ENCODE measurements around the gene MIA2.
A peak's percentile ranks its signal among the peaks of the same experiment; 100 is the strongest.
"Not testable (repeated sequence)": the region's sequence is repeated elsewhere in the genome, so short reads cannot be mapped to it uniquely, and the experiment has no call there.

MIA2 gene

GRCh38 chr14:39229601-39230110, 4.1 kb upstream of the MIA2 start:
- no peak for DNase-seq

- no peak for DNase-seq
Observed at GRCh38 chr14:39230416-39231035, 3.2 kb upstream of the MIA2 start.

- peak in 3 of 56 donors; percentile 0 to 3 (median 1) for DNase-seq
Observed at GRCh38 chr14:39231751-39232553, 1.8 kb upstream of the MIA2 start.

- peak in 1 of 56 donors; percentile 4 for DNase-seq
Observed at GRCh38 chr14:39232554-39233415, 930 bp upstream of the MIA2 start.

- not testable (repeated sequence) for DNase-seq
Observed at GRCh38 chr14:39234986-39235385, 1.3 kb downstream of the MIA2 start.

GRCh38 chr14:39235466-39235865, 1.8 kb downstream of the MIA2 start:
- DNase-seq, result not testable (repeated sequence)

- DNase-seq, result no peak
Observed at GRCh38 chr14:39240769-39241168, 7.1 kb downstream of the MIA2 start.

GRCh38 chr14:39241637-39242036, 7.9 kb downstream of the MIA2 start:
- peak in 1 of 56 donors; percentile 1 for DNase-seq

GRCh38 chr14:39243831-39244230, 10.1 kb downstream of the MIA2 start:
- no peak for DNase-seq

- DNase-seq, result no peak
Observed at GRCh38 chr14:39246618-39247017, 12.9 kb downstream of the MIA2 start.

- DNase-seq, result no peak
Observed at GRCh38 chr14:39247256-39247655, 13.5 kb downstream of the MIA2 start.

GRCh38 chr14:39251547-39251946, 17.8 kb downstream of the MIA2 start:
- DNase-seq, result no peak

- DNase-seq, result not testable (repeated sequence)
Observed at GRCh38 chr14:39257388-39257787, 23.7 kb downstream of the MIA2 start.

GRCh38 chr14:39258782-39259545, 25.2 kb downstream of the MIA2 start:
- no peak for DNase-seq

GRCh38 chr14:39260161-39260560, 26.4 kb downstream of the MIA2 start:
- not testable (repeated sequence) for DNase-seq

- not testable (repeated sequence) for DNase-seq
Observed at GRCh38 chr14:39262214-39262613, 28.5 kb downstream of the MIA2 start.

- no peak for DNase-seq
Observed at GRCh38 chr14:39264057-39264456, 30.3 kb downstream of the MIA2 start.

- DNase-seq, result no peak
Observed at GRCh38 chr14:39264558-39264957, 30.8 kb downstream of the MIA2 start.

- peak in 1 of 56 donors; percentile 1 for DNase-seq
Observed at GRCh38 chr14:39265033-39265432, 31.3 kb downstream of the MIA2 start.

GRCh38 chr14:39265806-39266524, 32.2 kb downstream of the MIA2 start:
- DNase-seq, result peak in 1 of 56 donors; percentile 48
